PFSK-1 (cell line): ENCODE measurements around the gene KCNQ5.

ENCODE experiments used
- FOXP2 ChIP-seq: optimal IDR thresholded peaks from 2 replicates; pipeline ENCODE3; 2011; ENCODE audit warnings: borderline replicate concordance, control low read depth, inconsistent platforms; ENCODE audit not compliant: insufficient read depth; ENCODE audit errors: extremely low read length, extremely low read depth
- POLR2AphosphoS5 ChIP-seq: IDR thresholded peaks from 2 replicates; pipeline ENCODE4 v1.6.1; 2012; ENCODE audit warnings: low read depth, mild to moderate bottlenecking, control low read depth, low read length, moderate library complexity
- SIN3A ChIP-seq: IDR thresholded peaks from 2 replicates; pipeline ENCODE4 v1.6.1; 2012; ENCODE audit warnings: mild to moderate bottlenecking, low read length, moderate library complexity, borderline replicate concordance; ENCODE audit not compliant: insufficient read depth
- TAF1 ChIP-seq: IDR thresholded peaks from 2 replicates; pipeline ENCODE4 v1.6.1; 2012; ENCODE audit warnings: low read length, control low read depth, borderline replicate concordance; ENCODE audit not compliant: insufficient read depth
- TF ChIP-seq, protein P1 (sequence below), 2 experiments: IDR thresholded peaks; 2 replicates each; pipeline versions ENCODE4 v1.6.1 to v1.8.0; 2011 to 2012; ENCODE audit warnings: low read depth in 2 of 2, low read length in 2 of 2, control low read depth in 1 of 2, inconsistent platforms in 1 of 2, mild to moderate bottlenecking in 1 of 2, moderate library complexity in 1 of 2; ENCODE audit not compliant: insufficient read depth in 1 of 2

Gene KCNQ5

DNA sequence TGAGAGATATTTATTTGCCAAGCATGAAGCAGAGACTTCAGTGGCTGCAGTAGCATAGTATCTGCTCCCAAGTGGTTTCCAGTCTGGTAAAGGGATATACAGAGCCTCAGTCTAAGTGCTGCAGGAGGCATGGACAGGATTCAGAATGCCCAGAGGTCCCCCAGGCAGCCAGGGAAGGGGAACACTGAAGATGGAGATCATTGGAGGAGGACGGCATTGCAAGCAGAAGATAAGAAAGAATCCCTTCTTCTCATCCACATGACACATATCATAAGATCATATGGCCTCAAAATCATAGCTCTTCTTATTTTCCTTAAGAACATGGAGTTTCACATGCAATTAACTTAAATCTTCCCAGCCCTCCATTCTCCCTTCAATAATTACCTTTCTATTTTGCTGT, 136.1 kb downstream of the KCNQ5 start:
- no peak for TF ChIP-seq TAF1

DNA sequence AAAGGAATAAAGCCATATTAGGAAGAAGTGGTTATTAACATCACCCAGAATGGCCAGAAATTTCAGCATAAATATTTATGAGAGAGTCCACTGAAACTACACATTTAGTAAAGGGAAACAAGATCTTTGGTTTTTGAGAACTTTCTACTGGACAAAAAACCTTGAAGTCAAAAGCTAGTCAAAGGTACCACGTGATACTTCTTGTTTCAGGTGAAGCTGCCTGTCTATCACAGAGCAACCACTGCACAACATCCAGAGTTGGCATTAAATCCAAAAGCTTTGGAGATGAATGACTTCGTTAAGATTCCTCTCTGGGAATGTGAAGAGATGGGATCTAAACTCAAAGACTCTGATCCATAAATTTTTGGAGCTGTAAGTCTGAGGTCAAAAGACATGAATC, 137.0 kb downstream of the KCNQ5 start:
- TF ChIP-seq, protein P1, sequence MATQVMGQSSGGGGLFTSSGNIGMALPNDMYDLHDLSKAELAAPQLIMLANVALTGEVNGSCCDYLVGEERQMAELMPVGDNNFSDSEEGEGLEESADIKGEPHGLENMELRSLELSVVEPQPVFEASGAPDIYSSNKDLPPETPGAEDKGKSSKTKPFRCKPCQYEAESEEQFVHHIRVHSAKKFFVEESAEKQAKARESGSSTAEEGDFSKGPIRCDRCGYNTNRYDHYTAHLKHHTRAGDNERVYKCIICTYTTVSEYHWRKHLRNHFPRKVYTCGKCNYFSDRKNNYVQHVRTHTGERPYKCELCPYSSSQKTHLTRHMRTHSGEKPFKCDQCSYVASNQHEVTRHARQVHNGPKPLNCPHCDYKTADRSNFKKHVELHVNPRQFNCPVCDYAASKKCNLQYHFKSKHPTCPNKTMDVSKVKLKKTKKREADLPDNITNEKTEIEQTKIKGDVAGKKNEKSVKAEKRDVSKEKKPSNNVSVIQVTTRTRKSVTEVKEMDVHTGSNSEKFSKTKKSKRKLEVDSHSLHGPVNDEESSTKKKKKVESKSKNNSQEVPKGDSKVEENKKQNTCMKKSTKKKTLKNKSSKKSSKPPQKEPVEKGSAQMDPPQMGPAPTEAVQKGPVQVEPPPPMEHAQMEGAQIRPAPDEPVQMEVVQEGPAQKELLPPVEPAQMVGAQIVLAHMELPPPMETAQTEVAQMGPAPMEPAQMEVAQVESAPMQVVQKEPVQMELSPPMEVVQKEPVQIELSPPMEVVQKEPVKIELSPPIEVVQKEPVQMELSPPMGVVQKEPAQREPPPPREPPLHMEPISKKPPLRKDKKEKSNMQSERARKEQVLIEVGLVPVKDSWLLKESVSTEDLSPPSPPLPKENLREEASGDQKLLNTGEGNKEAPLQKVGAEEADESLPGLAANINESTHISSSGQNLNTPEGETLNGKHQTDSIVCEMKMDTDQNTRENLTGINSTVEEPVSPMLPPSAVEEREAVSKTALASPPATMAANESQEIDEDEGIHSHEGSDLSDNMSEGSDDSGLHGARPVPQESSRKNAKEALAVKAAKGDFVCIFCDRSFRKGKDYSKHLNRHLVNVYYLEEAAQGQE (IDR thresholded peaks at IDR 0.05; ENCODE audit: insufficient read depth in 1 of 2, low read depth in 2 of 2, low read length in 2 of 2): no peak
- TF ChIP-seq FOXP2 (no peak), TAF1 (no peak), POLR2AphosphoS5 (no peak), SIN3A (no peak)

DNA sequence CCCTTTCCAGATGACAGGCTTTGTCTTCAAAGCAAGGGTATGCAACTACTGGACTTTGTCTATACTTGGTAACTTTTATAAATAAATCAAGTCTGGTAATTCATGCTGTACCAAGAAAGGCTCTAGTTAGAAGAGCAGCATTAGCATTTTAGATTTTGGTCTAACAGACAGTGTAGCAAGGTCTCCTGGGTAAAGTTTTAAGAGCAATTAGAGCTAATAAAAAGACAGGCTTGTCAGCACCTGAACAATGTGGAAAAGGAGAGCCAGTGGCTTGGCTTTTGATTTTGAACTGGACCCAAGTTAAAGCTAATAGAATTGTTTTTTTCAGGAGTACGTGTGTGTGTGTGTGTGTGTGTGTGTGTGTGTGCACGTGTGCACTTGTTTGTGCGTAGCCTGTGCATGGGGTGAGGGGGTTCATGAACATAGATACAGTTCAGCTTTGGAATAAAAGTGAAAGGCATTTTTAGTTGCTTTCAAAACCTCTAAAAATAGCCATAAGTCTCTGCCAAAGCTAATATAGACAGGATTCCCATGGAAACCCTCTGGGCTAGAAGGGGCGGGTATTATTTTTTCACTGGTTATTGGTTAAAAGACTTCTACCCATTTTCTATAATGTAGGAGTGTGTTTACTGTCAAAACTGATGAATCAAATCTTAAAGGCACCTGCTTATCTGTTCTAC, 138.4 kb downstream of the KCNQ5 start:
- TF ChIP-seq TAF1: no peak

DNA sequence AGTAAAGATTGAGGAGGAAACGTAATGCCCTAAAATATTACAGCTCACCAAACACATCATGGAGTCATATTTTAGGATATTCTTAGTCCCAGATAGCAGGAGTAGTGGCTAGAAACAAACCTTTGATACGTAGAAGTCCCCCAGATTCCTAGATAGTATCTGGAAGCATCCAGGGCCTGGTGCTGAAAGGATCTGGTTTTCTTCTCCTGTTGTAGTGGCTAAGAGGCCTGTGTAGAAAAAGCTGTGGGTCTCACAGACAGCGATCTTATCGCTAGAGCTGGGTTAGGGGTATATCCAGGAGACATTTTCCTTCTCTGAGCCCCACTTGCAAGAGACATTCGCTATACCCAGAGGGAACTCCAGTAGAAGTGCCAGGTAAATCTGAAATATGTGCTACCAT, 139.9 kb downstream of the KCNQ5 start:
- TF ChIP-seq POLR2AphosphoS5: no peak
- TF ChIP-seq SIN3A: no peak
- TF ChIP-seq, protein P1 (IDR thresholded peaks at IDR 0.05; ENCODE audit: insufficient read depth in 1 of 2, low read depth in 2 of 2, low read length in 2 of 2): peak in 1 of 2 experiments; percentile 57; a peak in 1 of 4 replicates
- TF ChIP-seq TAF1: no peak
- TF ChIP-seq FOXP2: no peak

DNA sequence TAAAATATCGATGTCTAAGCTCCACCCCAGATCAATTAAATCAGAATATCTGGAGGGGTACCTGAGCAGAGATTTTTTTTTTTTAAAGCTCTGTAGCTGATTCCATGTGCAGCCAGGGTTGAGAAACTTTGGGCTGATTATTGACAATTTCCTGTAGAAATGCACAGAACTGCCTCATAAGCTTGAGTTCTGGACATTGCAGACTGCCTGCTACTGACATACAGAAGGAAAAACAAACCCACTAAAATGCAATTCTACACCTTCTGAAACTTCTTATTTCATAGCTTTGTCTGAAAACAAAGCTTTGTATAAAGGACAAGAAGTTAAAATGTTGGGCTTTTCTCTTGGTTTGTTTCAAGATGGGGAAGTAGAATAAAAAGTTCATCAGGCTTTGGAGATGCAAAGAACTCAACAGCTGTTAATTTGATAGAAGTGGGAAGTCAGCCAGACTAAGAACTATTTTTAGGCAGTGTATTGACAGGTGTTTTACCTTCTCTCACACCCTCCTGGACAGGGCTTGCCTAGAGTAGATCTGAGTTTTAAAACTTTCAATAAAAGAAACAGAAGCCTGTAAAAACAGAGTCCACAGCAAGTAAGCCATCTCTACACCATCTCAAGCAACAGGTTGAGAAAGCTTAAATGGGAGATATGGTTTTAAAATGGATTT, 147.7 kb downstream of the KCNQ5 start:
- TF ChIP-seq SIN3A (no peak), TAF1 (no peak), POLR2AphosphoS5 (no peak), FOXP2 (no peak)

DNA sequence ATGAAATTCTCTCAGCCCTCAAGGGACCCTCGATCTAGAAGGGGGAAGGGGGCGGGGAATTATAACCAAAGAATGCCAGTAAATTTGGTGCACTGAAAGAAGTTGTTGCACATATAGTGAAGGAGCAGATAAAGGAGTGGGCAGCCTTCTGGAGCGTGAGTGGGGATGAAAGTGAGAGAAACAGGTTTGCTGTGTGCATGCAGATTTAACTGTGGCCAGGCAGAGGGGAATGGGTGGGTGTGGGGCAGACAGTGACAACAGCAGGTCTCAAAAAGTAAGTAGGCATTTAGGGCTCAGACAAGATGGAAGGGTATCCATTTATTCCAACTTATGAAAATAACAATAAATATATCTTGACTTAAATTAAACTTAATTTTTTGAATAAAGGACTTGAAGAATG, 149.1 kb downstream of the KCNQ5 start:
- TF ChIP-seq, protein P1 (IDR thresholded peaks at IDR 0.05; ENCODE audit: insufficient read depth in 1 of 2, low read depth in 2 of 2, low read length in 2 of 2): no peak
- TF ChIP-seq FOXP2 (no peak), POLR2AphosphoS5 (no peak), TAF1 (no peak)
